ENCODE data around the gene DCLK1.

DCLK1 gene

DNA sequence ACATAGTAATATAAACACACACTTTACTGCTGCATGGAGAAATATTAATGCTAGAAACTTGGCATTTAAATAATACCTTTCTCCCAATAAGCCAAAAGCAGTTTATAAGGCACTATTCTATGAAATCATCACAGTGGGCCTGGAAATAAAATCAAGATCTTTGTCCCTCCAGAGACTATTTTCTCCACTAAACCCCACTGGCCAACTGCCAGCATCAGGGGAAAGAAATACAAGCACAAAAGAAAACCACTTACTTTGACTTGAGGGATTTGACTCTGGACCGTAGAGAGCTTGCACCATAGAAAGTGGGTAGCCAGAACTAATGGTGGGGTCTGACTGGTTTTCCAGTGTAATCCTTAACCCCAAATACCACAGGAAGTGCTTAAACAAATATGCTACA, 71.9 kb downstream of the DCLK1 start:
- DNase-seq (ENCODE audit: low read depth, low spot score), result no peak
- no peak overlapping the region for H3K4me3 ChIP-seq (ENCODE audit: low read length)

DNA sequence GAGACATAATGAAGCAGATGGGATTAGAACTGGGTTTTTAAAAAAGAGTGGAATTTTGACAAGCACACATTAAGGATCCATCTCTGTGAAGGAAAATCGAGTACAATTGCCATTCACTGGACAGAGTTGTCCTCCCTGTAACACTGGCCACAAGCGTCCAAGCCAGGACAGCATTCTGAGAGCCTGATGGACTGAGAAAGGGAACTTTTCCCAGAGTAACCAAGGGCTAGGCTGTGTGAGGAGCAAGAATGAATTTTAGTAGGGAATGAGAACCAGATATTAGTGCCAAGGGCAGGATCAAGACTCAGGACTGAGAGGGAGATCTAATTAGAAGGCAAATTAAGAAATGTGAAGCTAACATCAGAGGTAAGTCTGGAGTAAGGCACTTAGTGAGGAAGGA, 73.1 kb downstream of the DCLK1 start:
- no peak overlapping the region for H3K4me3 ChIP-seq (ENCODE audit: low read length)
- DNase-seq (ENCODE audit: low read depth, low spot score), result no peak

DNA sequence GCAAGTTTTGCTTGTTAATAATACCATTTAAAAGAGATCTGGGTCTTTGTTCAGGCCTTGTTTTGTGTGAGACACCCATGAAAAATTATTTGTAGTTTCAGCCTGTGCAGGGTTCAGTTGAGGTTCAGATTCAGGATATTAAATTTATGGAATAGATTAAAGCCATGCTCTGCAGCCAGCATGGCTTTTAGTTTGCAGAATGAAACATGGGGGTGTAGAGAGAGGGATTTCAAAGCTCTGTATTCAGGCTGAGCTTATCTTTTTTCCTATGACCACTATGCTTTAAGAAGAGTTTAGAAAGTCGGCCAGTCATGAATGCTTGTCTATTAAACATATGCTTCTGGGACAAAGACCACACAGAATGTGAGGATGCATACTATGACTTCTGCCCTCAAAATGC, 73.6 kb downstream of the DCLK1 start:
- no peak for DNase-seq (ENCODE audit: low read depth, low spot score)
- H3K4me3 ChIP-seq (ENCODE audit: low read length), result no peak overlapping the region

DNA sequence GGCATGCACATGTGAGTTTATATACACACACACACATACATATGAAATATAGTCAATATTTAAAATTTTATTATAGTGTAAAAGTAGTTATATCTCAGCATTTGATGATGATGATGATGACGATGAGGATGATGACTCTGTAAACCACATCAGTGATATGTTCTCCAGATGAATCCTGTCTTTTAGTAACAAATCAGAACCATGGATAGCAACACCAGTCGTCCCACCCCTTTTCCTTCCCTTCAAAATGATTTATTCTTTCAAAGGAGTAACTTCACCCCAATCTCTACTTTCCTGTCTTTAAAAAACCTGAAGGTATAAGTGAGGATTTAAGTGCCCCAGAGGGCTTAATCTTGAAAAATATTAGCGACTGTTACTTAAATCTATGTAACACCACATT, 74.1 kb downstream of the DCLK1 start:
- DNase-seq (ENCODE audit: low read depth, low spot score), result peak; percentile 2
- H3K4me3 ChIP-seq (ENCODE audit: low read length), result no peak overlapping the region

DNA sequence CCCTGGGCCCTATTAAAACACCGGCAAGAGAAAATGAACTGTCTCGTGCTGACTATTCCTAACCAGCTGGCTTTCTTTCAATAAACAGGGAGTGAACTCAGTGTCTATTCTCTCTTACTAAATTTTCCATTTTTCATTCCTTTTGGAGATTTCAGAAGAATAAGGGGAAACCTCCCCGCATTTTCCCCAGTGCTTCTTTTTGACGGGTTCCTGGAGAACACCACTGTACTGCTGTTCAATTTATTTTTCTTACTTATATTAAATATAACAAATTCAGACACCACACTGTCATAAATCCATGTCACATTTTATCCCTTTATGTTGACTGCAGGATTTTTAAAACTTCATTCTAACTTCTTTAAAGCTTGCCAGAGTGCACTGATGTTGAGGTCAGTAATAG, 75.8 kb downstream of the DCLK1 start:
- DNase-seq (ENCODE audit: low read depth, low spot score), result no peak
- H3K4me3 ChIP-seq (ENCODE audit: low read length), result no peak overlapping the region

DNA sequence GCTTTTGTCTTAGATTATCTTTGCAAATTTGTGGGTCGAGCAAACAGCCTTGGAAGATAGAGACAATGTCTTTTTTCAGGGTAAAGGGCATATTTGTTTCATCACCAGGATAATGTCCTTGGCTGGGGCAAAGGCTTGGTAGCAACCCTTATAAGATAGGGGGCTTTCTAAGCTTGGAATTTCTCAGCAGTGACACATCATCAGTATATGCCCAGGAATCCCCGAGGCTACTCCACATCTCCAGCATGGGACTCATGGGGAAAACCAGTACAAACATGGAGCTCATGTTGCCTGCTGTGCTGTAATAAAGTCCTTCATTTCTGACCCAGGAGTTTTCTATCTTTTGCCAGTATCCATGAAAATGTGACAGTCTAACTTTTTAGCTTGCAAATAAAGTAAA, 77.1 kb downstream of the DCLK1 start:
- H3K4me3 ChIP-seq (ENCODE audit: low read length), result no peak overlapping the region
- DNase-seq (ENCODE audit: low read depth, low spot score), result no peak

DNA sequence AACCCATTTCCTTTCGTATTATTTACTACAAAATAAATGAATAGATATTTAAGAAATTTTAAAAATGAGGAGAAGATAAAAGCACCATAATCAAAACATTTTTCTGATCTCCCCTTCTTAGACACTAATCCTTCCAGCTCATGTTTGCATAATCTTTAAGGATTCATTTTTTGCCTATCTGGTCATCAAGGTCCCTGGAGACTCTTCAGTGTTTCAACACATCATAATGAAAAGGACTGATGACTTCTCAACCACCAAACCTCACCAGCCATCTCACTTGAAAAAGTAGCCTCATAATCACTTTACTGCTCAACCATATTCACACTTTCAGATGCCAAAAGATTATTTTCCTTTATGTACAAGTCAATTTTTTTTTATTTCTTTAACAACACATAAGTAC, 80.1 kb downstream of the DCLK1 start:
- no peak for DNase-seq (ENCODE audit: low read depth, low spot score)

DNA sequence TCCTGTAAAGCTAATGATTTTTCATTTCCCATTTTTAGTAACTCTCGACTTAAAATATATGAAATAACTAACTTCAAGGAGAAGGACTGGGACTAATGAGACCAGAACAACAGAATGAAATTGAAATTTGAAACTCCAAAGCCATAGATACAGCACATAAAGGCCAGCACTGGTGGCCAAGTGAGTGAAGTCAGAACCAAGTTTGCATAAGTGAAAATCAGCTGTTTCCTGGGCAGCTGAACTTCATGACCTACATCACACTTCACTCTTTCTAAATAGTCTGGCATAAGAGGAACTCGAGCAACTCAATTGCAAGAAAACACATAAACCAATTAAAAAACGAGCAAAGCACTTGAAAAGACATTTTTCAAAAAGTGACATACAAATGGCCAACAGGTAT, 84.5 kb downstream of the DCLK1 start:
- no peak for DNase-seq (ENCODE audit: low read depth, low spot score)
- no peak overlapping the region for H3K4me3 ChIP-seq (ENCODE audit: low read length)

More for the DNA sequence above, 80.1 kb downstream of the DCLK1 start:
- H3K4me3 ChIP-seq (ENCODE audit: low read length), result no peak overlapping the region

DNA sequence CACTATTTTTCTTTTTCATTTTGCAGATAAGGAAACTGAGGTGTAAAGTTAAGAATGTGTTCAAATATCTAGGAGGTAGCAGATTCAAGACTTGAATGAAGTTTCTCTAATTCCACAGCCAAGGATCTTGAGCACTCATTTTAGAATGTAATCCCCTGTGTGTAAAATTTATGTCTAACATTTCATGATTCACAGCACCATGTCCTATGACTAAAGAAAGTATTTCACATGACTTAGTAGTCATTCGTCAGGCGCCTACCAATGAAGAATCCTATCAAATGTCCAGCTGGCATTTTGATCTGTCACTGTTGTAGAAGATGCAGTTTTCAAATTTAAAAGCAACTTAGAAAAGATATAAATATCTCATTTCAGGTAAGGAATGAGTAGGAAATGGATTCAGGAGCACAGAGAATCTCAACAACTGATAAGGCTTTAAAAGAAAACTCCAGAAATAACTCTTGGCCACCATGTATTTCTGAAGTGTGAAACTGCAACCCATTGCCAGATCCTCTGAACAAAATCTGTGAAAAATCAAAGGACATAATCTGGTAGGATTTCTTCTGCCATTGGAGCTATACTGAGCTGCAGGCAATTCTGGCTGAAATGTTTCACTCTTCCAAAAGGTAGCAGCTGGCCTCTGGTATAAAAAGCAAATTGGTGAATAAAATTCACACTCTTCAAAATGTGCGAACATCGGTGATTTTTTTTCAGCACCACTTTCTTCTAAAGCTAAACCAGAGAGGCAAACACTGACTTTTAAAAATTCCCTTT, 92.2 kb downstream of the DCLK1 start:
- DNase-seq (ENCODE audit: low read depth, low spot score), result no peak
- H3K4me3 ChIP-seq (ENCODE audit: low read length), result no peak overlapping the region

DNA sequence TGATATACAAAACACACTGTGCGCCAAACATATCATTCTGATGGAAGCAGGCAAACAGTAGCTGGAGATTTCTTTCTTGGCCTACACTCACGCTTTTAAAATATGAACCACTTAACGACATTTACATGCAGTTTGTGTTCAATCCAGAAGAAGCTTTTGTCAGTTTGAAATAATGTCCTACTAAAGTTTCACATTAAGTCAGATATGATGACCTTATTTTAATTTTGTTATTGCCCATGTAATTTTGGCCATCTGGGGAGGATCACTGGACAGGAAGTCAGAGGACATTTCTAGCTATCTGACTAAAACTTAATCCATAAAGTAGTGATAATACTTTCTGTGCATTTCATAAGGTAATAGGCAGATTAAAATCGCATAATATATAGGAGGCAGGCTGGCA, 98.1 kb downstream of the DCLK1 start:
- no peak for DNase-seq (ENCODE audit: low read depth, low spot score)
- no peak overlapping the region for H3K4me3 ChIP-seq (ENCODE audit: low read length)

DNA sequence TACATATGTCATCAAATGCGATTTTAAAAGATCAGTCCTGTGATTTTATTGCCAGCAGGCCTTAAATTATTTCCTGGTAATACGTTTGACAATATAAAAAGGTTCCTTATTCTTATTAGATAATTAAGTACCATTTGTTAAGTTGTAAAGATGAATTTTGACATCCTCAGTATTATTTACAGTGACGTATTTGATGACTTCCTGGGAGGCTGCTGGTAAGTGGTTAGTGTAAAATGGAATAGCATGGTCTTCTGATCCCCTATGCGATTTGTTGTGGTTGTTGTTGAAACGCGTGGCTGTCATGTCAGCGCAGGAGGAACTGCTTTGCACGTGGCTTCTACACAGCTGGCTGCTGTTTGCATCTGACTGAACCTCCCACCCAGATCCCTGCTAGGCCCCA, 99.7 kb downstream of the DCLK1 start:
- no peak overlapping the region for H3K4me3 ChIP-seq (ENCODE audit: low read length)
- peak; percentile 10 for DNase-seq (ENCODE audit: low read depth, low spot score)

DNA sequence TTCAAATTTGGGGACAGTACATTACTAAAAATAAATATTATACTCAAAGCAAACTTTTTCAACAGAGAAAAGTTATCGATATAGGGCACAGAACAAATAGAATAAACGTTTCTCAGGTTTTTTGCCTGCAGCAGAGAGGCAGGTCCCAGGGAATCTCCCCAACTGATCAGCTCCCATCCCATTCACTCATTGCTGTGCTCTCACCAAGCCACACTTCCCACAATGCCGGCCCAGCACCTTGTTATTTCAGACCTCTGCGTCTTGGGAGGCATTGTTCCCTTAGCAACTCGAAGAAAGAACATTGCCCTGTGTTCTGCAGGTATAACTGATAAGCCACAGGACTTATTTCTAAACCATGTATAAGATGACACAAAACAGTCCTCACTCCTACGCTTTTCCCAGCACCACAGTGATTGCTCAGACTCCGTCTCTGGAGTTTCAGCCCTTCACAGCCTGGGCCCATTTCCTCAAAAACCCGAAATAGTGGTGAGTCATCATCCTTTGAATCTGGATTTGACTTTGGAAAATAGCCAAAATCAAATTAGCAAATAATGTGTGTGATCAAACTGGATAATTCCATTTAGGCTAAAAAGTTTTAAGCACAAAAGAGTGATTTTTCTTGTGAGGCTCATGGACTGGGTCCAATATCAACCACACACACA, 100.4 kb downstream of the DCLK1 start:
- H3K4me3 ChIP-seq (ENCODE audit: low read length), result no peak overlapping the region
- DNase-seq (ENCODE audit: low read depth, low spot score), result no peak

DNA sequence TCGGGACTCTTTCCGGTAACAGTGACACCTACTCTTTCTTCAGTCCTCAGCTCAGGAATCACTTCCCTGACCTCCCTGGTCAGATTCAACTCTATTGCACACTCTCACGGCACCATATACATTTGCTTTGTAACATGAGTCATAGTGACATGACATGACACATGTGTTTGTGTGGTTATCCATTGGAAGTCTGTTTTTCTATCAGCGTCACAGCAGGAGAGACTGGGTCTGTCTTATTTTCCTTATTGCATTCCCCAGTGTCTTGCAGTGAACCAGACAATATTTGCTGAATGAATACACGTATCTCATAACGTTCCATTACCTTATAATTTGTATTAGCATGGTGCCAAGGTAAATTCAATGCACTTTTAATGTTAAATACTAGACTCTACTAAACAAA, 102.0 kb downstream of the DCLK1 start:
- DNase-seq (ENCODE audit: low read depth, low spot score), result no peak
- no peak overlapping the region for H3K4me3 ChIP-seq (ENCODE audit: low read length)

DNA sequence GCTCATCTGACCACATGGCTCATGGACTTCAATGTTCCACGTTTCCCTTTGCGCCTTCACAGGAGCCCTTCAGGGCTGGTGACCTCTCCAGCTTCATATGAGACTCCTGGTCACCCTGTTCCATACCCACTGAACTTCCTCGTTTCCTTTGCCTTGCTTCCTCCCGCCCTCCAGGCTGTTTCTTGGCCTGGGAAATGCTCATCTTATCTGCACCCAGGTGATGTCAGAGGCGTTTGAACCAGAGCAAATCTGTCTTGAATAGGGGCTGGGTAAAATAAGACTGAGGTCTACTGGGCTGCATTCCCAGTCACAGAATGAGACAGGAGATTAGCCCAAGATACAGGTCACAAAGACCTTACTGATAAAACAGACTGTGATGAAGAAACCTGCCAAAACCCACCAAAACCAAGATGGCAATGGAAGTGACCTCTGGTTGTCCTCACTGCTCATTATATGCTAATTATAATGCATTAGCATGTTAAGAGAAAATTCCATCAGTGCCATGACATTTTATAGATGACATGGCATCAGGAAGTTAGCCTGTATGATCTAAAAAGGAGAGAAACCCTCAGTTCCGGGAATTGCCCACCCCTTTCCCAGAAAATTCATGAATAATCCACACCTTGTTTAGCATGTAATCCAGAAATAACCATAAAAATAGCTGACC, 102.7 kb downstream of the DCLK1 start:
- no peak for DNase-seq (ENCODE audit: low read depth, low spot score)
- H3K4me3 ChIP-seq (ENCODE audit: low read length), result no peak overlapping the region

DNA sequence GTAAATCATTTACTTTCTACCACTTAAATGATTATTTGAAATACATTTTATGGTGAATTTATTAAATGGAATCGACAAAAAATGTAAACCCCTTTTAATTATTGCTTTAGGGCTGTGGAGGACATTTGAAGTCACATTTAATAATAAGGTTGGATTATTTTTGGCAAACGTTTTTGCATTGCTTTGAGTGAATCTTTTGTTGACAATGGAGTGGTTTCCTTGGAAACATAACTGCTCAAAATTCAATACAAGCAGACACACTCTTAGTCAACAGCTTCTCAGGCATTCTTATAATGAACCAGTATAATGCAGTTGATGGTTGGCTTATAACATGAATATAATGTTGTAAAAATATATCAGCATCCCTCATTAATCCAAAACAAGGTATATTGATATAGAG, 104.7 kb downstream of the DCLK1 start:
- H3K4me3 ChIP-seq (ENCODE audit: low read length), result no peak overlapping the region
- no peak for DNase-seq (ENCODE audit: low read depth, low spot score)

DNA sequence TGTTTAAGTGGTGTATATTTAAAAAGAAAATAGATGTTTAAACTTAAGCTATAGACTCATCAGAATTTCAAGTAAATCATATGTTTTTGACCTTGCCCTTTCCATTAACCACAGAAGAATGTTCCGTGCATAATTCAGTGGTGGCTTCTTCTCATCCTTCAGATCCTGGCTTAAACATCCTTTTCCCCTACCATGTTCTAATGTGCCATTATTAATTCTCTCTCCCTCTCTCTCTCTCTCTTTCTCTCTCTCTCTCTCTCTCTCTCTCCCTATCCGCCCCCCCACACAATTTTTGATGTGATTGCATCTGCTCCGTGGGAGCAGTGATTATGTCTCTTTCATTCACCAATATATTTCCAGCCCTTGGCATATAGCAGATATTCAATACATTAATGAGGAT, 116.4 kb downstream of the DCLK1 start:
- DNase-seq (ENCODE audit: low read depth, low spot score), result no peak
- H3K4me3 ChIP-seq (ENCODE audit: low read length), result no peak overlapping the region

DNA sequence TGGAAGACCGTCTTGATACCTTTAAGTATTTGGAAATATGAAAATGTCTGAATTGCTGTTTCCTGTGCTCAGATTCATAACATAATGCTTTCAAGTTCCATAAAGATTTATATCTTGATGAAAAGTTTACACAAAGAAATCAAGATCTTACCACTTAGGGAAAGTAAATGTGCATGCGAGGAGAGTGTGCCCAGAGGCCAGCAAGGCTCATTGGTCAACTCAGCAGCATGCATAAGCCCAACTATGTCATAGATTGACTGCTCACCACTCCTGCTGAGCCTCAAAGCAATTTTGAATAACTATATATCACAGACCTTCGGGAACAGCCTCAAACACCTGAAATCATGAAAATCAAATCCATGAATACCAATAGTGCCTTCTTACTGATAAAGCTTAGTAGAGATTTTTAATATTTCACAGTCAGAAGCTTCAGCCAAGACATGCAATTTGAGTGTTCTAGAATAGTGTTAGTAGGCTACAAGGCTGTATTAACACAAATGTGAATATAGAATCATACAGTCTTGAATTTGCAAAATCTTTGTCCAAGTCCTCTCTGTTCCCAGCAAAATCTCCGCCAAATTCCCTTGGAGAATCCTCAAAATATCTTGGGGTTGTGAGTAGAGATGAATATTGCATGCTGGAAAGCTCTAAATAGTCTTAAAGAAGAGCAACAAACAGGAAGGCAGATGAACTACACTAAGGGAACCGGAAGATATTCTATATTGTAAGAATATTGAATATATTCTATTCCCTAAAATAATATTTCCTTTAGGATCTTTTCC, 124.1 kb downstream of the DCLK1 start:
- H3K4me3 ChIP-seq (ENCODE audit: low read length), result no peak overlapping the region
- DNase-seq (ENCODE audit: low read depth, low spot score), result no peak

DNA sequence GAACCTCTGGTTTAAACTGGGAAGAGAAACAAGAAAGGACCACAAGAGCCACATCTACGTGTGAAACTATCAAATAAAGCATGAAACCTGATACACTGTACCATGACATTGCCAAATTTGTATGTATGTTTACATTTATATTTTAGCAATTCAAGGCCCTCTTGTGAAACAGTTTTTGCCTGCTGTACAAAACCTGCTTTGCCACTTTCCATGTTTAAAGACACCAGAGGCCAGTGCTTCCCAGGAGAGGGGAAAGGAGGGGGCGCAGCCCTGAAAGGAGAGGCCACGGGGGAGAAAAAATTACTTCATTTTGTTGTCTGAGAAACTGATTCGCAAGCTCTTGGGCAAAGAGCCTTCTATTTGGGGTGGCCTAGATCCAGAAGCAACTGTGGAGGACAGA, 124.8 kb downstream of the DCLK1 start:
- no peak for DNase-seq (ENCODE audit: low read depth, low spot score)
- H3K4me3 ChIP-seq (ENCODE audit: low read length), result no peak overlapping the region

DNA sequence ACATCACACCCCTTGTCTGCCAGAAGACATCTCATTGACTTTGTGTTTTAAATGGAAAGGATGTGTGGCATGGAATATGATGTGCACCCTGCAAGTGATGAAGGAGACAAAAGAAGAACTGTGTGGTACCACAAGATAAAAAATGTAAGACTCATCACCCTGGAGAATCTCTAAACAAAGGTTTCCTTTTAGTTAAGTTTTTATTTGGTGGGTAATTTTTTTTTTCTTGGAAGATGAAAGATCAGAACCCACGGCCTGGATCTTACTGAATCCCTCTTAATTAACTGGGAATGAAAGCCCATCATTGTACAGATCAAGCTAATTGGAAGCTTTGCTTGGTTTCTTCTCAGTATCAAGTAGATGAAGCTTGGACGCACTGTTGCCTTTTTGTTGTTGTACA, 129.6 kb downstream of the DCLK1 start:
- no peak overlapping the region for H3K4me3 ChIP-seq (ENCODE audit: low read length)
- no peak for DNase-seq (ENCODE audit: low read depth, low spot score)

DNA sequence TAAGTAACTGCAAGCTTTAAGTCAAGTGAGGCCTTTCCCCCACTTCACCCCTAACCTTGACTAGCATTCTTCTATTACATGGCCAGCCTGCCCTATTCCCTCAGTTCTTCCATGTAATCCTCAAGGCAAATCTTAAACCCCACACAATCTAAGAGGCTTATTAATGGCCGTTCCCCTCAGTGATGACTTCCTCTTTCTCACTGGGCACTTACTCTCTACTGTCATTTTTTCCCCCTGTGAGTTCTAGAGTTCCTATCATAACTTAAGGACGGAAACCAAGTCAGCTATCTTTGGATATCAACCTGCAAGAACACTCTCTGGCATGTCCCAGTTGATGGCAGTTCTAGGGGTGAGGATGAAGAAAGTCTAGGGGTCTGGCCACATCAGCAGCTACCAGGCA, 131.2 kb downstream of the DCLK1 start:
- no peak for DNase-seq (ENCODE audit: low read depth, low spot score)
- H3K4me3 ChIP-seq (ENCODE audit: low read length), result no peak overlapping the region

Data from Jurkat, Clone E6-1 (cell line).